ENCODE measurements around the gene ZNF837. TPM values are rescaled to one million over a fixed set of nuclear protein-coding genes. Genes with fewer than 3 reads are reported as not detected.
"Not testable (repeated sequence)": the region's sequence is repeated elsewhere in the genome, so short reads cannot be mapped to it uniquely, and the experiment has no call there.

Gene ZNF837
- total RNA-seq, 4 donors from 2014 or later = 0.48 to 4.4 (median 2.1) TPM

DNA sequence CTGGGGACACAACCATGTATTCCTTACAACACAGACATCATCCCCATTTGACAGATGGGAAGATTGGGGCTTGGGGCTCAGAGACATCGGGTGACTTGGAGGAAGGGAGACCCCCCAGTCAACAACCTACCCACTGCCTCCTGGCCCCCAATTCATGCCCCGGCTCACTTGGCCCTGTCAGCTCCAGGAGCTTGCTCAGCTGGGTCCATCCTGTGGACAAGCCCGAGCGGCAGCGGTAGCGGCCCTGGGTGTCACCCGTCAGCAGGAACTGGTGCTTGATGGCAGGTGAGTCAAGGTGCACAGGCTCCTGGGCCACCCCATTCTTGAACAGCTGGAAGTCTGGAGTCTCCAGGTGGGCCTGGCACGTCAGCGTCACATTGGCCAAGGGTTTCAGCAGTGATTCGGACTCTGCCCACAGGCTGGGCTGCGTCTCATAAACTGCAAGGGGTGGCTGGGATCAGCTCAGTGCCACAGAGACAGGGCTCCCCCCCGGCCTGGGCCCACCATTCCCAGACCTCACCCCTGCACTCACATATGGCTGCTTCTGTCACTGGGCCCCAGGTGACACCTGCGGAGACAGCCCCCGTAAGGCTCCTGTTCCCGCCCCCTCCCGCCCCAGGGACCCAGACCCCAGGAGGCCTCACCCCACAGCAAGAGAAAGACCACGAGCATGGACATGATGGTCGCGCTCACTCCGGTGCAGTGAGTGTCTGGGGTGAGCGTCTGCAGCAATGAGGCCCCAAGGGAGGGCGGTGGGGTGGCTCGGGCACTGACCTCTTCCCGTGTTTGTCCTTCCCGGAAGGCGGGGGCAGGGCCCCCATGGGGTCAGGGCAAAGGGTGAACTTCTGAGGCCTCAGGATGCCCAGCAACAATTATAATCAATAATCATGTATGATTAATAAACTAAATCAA is 27.8 kb downstream of the ZNF837 start, which contains the start of gene A1BG:
TSS of gene A1BG (minus strand) at position 733 of the 912 bp plus-strand sequence. CDS start at position 678, 55 bp downstream.
- TF ChIP-seq, protein P1, sequence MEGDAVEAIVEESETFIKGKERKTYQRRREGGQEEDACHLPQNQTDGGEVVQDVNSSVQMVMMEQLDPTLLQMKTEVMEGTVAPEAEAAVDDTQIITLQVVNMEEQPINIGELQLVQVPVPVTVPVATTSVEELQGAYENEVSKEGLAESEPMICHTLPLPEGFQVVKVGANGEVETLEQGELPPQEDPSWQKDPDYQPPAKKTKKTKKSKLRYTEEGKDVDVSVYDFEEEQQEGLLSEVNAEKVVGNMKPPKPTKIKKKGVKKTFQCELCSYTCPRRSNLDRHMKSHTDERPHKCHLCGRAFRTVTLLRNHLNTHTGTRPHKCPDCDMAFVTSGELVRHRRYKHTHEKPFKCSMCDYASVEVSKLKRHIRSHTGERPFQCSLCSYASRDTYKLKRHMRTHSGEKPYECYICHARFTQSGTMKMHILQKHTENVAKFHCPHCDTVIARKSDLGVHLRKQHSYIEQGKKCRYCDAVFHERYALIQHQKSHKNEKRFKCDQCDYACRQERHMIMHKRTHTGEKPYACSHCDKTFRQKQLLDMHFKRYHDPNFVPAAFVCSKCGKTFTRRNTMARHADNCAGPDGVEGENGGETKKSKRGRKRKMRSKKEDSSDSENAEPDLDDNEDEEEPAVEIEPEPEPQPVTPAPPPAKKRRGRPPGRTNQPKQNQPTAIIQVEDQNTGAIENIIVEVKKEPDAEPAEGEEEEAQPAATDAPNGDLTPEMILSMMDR (IDR thresholded peaks at IDR 0.05) = no peak
- no peak for DNase-seq (ENCODE audit: low spot score)
- ATAC-seq (ENCODE audit: low FRiP score) = no peak

DNA sequence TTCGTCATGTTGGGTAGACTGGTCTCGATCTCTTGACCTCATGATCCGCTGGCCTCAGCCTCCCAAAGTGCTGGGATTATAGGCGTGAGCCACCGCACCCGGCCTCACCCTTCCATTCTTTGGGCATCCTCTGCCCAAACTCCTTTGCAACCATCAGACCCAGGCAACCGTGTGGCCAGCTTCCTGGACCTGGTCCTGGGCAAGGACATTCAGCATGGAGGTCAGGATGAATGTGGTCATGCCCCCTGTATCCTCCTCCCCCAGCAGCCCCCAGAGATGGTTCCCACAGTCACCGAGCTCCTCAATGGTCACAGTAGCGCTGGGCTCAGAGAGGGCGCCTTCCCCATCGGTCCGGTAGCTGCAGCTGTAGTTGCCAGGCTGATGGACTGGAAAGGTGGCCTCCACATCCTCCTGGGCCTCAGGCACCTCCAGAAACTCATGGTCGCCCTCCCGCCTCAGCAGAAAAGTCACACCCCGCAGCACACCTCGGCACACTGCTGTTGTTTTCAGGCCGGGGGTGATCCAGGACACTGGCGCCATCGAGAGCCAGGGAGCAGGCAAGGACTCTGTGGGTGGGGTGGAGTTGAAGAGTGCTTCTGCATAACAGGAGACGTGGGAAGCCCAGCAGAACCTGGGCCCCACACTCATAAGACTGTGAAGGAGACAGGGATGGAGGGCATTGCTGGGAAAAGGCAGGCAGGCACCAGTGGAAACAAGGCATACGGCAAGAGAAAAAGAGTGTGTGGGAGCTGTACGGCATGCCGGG is 28.7 kb downstream of the ZNF837 start:
- no peak for ATAC-seq (ENCODE audit: low FRiP score)
- DNase-seq (ENCODE audit: low spot score) = no peak
- TF ChIP-seq, protein P1 (IDR thresholded peaks at IDR 0.05) = no peak

DNA sequence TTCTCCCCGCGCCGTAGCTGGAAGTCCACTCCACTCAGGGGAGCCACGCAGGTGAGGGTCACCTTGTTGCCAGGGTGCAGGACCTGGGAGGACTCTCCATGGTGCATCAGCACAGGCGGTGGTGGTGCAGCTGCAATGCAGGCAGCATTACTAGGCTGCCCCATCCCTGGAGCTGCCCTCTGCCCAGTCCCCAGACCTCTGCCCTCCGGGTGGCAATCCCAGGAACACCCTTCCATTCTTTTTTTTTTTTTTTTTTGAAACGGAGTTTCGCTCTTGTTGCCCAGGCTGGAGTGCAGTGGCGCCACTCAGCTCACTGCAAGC is 29.3 kb downstream of the ZNF837 start:
- no peak for ATAC-seq (ENCODE audit: low FRiP score)
- TF ChIP-seq, protein P1 (IDR thresholded peaks at IDR 0.05) = no peak

DNA sequence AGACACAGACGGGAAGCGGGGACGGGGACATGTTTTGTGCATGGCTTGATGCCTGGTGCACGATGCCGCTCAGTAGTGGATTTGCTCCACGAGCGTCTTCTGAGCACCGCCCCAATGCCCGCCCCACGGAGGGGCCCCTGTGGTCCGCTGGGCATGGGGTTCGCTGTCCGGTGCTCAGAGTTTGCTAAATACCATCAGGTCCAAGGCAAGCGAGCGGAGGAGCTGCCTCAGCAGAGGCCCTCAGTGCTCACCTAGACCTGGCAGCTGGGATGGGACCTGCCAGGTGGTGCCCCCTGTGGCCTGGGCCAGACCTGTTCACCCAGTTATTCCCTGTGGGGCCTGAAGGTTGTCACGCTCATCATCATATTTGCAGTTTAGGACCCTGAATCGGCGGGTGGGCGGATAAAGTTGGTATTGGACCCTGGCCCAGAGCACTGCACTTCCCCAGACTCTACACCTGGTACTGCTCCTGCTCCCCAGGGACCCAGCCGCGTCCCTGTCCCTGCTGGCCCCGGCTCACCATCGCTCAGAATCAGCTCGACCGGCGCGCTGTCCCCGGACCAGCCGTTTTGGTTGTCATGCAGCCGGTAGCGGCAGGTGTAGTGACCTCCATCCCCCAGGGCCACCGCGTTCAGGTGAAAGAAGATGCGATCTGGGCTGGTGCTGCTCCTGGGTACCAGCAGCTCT is 29.8 kb downstream of the ZNF837 start:
- TF ChIP-seq, protein P1 (IDR thresholded peaks at IDR 0.05) = no peak
- DNase-seq (ENCODE audit: low spot score) (no peak), ATAC-seq (ENCODE audit: low FRiP score) (no peak)

More for the DNA sequence above, 29.3 kb downstream of the ZNF837 start:
- no peak for DNase-seq (ENCODE audit: low spot score)

DNA sequence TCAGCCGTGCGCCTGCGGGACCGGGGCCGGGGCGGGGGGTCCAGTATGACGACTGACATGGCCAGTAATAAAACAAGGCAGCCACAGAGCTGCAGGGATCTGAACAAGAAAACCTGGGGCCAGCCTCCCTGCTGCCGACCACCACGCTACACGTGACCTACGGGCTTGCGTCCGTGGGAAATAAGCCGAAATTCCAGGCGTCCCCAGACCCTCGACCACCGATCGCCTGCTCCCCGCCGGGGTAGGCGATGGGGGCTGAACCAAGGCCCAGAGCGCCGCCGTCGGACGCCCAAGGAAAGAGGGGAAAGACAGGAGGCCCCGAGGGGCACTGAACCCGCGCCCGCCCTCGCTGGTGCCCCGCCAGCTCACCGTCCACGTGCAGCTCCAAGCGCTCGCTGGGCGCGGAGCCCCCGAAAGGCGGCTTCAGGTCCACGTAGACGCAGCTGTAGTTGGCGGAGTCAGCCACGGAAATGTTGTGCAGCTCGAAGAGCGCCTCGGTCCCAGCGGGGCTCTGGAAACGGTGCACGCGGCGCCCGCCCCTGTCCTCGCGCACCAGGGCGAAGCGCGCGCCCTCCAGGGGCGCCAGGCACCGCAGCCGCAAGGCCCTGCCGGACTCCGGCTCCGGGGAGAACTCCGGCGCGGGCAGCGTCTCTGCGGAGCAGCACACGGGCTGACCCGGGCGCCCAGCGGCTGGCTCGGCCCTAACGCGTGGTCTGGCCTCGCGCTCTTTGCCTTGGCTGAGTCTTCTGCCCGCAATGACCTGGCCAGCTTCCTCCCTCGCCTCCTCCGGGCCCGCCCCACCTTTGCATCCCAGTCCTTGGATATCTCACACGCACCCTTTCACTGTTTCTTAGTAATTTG is 30.6 kb downstream of the ZNF837 start:
- DNase-seq (ENCODE audit: low spot score) = no peak
- TF ChIP-seq, protein P1 (IDR thresholded peaks at IDR 0.05) = no peak
- no peak for ATAC-seq (ENCODE audit: low FRiP score)

DNA sequence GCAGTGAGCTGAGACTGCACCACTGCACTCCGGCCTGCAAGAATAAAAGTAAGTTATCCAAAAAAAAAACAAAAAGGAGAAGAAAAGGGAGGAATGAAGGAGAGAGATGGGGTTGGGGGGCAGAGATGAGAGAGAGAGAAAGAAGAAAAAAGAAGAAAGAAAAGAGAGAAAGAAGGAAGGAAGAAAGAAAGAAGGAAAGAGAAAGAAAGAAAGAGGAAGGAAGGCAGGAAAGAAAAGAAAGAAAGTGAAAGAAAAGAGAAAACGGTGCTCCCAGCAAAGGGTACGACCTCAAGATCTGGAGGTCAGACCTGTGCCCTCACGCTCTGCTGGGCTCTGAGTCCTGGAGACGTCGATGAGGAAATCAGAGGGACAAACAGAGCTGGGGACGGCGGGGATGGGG is 31.2 kb downstream of the ZNF837 start:
- ATAC-seq (ENCODE audit: low FRiP score) = no peak
- TF ChIP-seq, protein P1 (IDR thresholded peaks at IDR 0.05) = no peak
- no peak for DNase-seq (ENCODE audit: low spot score)

DNA sequence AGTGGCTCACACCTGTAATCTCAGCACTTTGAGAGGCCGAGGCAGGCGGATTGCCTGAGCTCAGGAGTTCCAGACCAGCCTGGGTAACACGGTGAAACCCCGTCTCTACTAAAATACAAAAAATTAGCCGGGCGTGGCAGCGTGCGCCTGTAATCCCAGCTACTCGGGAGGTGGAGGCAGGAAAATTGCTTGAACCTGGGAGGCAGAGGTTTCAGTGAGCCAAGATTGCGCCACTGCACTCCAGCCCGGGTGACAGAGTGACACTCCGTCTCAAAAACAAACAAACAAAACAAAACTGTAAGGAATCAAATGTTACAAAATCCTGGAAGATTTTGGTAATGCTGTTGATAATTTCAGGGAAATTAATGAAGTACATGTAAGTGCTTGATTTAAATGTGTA is 32.8 kb downstream of the ZNF837 start:
- not testable (repeated sequence) for DNase-seq (ENCODE audit: low spot score); ATAC-seq (ENCODE audit: low FRiP score)
